Activated T-cell treated with anti-CD3 and anti-CD28 coated beads, Interleukin-2, amount 50 U/mL, for 24 hours (primary cell): ENCODE results near the gene EPX.

ENCODE experiments used
- DNase-seq: peaks from one replicate; pipeline ENCODE4 v3.0.0-alpha.2; 2020
- H3K27ac Mint-ChIP-seq: 2 replicates; pipeline ENCODE4 v1.8.0; 2020; ENCODE audit warnings: mild to moderate bottlenecking, mixed read lengths
- H3K27me3 Mint-ChIP-seq: 2 replicates; pipeline ENCODE4 v1.8.0; 2020; ENCODE audit warnings: mixed read lengths
- H3K36me3 Mint-ChIP-seq: 2 replicates; pipeline ENCODE4 v1.8.0; 2020; ENCODE audit warnings: low read depth, mixed read lengths
- H3K4me1 Mint-ChIP-seq: 2 replicates; pipeline ENCODE4 v1.8.0; 2020; ENCODE audit warnings: low read depth, mixed read lengths
- H3K4me3 Mint-ChIP-seq: 2 replicates; pipeline ENCODE4 v1.8.0; 2020; ENCODE audit warnings: mild to moderate bottlenecking, moderate library complexity, mixed read lengths
- H3K9me3 Mint-ChIP-seq: 2 replicates; pipeline ENCODE4 v1.8.0; 2020; ENCODE audit warnings: mixed read lengths

EPX gene

GRCh38 chr17:58195518-58196123, 3.1 kb downstream of the EPX start:
- Mint-ChIP-seq H3K36me3 (no peaks in the 10 kb centered on the region), H3K4me3 (no peak overlapping the region), H3K4me1 (peaks cover 1% of the 10 kb centered on the region), H3K27me3 (peaks cover 6% of the 10 kb centered on the region), H3K9me3 (no peaks in the 10 kb centered on the region), H3K27ac (no peak overlapping the region)
- DNase-seq = no peak

GRCh38 chr17:58196610-58197009, 4.1 kb downstream of the EPX start:
- Mint-ChIP-seq H3K36me3 (no peaks in the 10 kb centered on the region), H3K4me3 (no peak overlapping the region), H3K27ac (no peak overlapping the region)

GRCh38 chr17:58200024-58200633, 7.6 kb downstream of the EPX start:
- no peak overlapping the region for H3K27ac Mint-ChIP-seq
- H3K4me3 Mint-ChIP-seq = no peak overlapping the region
- no peaks in the 10 kb centered on the region for H3K9me3 Mint-ChIP-seq
- H3K36me3 Mint-ChIP-seq = peaks cover under 1% of the 10 kb centered on the region
- peaks cover 6% of the 10 kb centered on the region for H3K27me3 Mint-ChIP-seq
- peak; percentile 74 for DNase-seq
- peaks cover 1% of the 10 kb centered on the region for H3K4me1 Mint-ChIP-seq

More at GRCh38 chr17:58196610-58197009, 4.1 kb downstream of the EPX start:
- peaks cover 1% of the 10 kb centered on the region for H3K4me1 Mint-ChIP-seq
- no peak for DNase-seq
- peaks cover 6% of the 10 kb centered on the region for H3K27me3 Mint-ChIP-seq
- H3K9me3 Mint-ChIP-seq = no peaks in the 10 kb centered on the region

GRCh38 chr17:58202859-58203258, 10.3 kb downstream of the EPX start:
- Mint-ChIP-seq H3K27ac (no peak overlapping the region), H3K4me3 (no peak overlapping the region), H3K9me3 (no peaks in the 10 kb centered on the region), H3K4me1 (peaks cover 1% of the 10 kb centered on the region), H3K27me3 (peaks cover 6% of the 10 kb centered on the region), H3K36me3 (peaks cover 15% of the 10 kb centered on the region)
- no peak for DNase-seq

- peaks cover 32% of the 10 kb centered on the region for H3K36me3 Mint-ChIP-seq
- no peaks in the 10 kb centered on the region for H3K4me1 Mint-ChIP-seq
- H3K27me3 Mint-ChIP-seq = no peaks in the 10 kb centered on the region
- no peak for DNase-seq
- H3K27ac Mint-ChIP-seq = no peak overlapping the region
- H3K9me3 Mint-ChIP-seq = no peaks in the 10 kb centered on the region
- no peak overlapping the region for H3K4me3 Mint-ChIP-seq
Observed at GRCh38 chr17:58204796-58205195, 12.3 kb downstream of the EPX start.

GRCh38 chr17:58205936-58206335, 13.4 kb downstream of the EPX start:
- DNase-seq = no peak
- Mint-ChIP-seq H3K4me1 (no peaks in the 10 kb centered on the region), H3K27me3 (no peaks in the 10 kb centered on the region), H3K9me3 (no peaks in the 10 kb centered on the region), H3K36me3 (peaks cover 43% of the 10 kb centered on the region), H3K27ac (no peak overlapping the region), H3K4me3 (no peak overlapping the region)

GRCh38 chr17:58207451-58207850, 14.9 kb downstream of the EPX start:
- H3K4me1 Mint-ChIP-seq = no peaks in the 10 kb centered on the region
- no peaks in the 10 kb centered on the region for H3K27me3 Mint-ChIP-seq
- H3K9me3 Mint-ChIP-seq = no peaks in the 10 kb centered on the region
- H3K4me3 Mint-ChIP-seq = no peak overlapping the region
- no peak overlapping the region for H3K27ac Mint-ChIP-seq
- H3K36me3 Mint-ChIP-seq = peaks cover 54% of the 10 kb centered on the region
- no peak for DNase-seq

- peaks cover 62% of the 10 kb centered on the region for H3K36me3 Mint-ChIP-seq
- H3K27ac Mint-ChIP-seq = no peak overlapping the region
- no peak overlapping the region for H3K4me3 Mint-ChIP-seq
- H3K27me3 Mint-ChIP-seq = no peaks in the 10 kb centered on the region
- H3K4me1 Mint-ChIP-seq = no peaks in the 10 kb centered on the region
- DNase-seq = no peak
- H3K9me3 Mint-ChIP-seq = no peaks in the 10 kb centered on the region
Observed at GRCh38 chr17:58208344-58208743, 15.8 kb downstream of the EPX start.

GRCh38 chr17:58210922-58211321, 18.4 kb downstream of the EPX start:
- no peaks in the 10 kb centered on the region for H3K9me3 Mint-ChIP-seq
- no peak overlapping the region for H3K27ac Mint-ChIP-seq
- peaks cover 78% of the 10 kb centered on the region for H3K36me3 Mint-ChIP-seq
- no peaks in the 10 kb centered on the region for H3K4me1 Mint-ChIP-seq
- H3K4me3 Mint-ChIP-seq = no peak overlapping the region
- DNase-seq = no peak
- H3K27me3 Mint-ChIP-seq = no peaks in the 10 kb centered on the region

- no peak overlapping the region for H3K27ac Mint-ChIP-seq
- no peaks in the 10 kb centered on the region for H3K9me3 Mint-ChIP-seq
- no peak for DNase-seq
- H3K4me3 Mint-ChIP-seq = no peak overlapping the region
- no peaks in the 10 kb centered on the region for H3K27me3 Mint-ChIP-seq
- peaks cover 51% of the 10 kb centered on the region for H3K36me3 Mint-ChIP-seq
- peaks cover 26% of the 10 kb centered on the region for H3K4me1 Mint-ChIP-seq
Observed at GRCh38 chr17:58215685-58216084, 23.2 kb downstream of the EPX start.

GRCh38 chr17:58217766-58218165, 25.2 kb downstream of the EPX start:
- DNase-seq = no peak
- Mint-ChIP-seq H3K27ac (peak overlapping the region; percentile 20), H3K27me3 (no peaks in the 10 kb centered on the region), H3K36me3 (peaks cover 36% of the 10 kb centered on the region), H3K4me1 (peaks cover 26% of the 10 kb centered on the region), H3K4me3 (peak overlapping the region; percentile 88), H3K9me3 (no peaks in the 10 kb centered on the region)

- DNase-seq = peak; percentile 97
- no peaks in the 10 kb centered on the region for H3K9me3 Mint-ChIP-seq
- H3K27ac Mint-ChIP-seq = peak within 1 kb of the TSS; percentile 93
- H3K36me3 Mint-ChIP-seq = peaks cover 23% of the 10 kb centered on the region
- peak within 1 kb of the TSS; percentile 88 for H3K4me3 Mint-ChIP-seq
- no peaks in the 10 kb centered on the region for H3K27me3 Mint-ChIP-seq
- H3K4me1 Mint-ChIP-seq = peaks cover 28% of the 10 kb centered on the region
Observed at GRCh38 chr17:58219007-58219788, 26.7 kb downstream of the EPX start, which contains the start of gene MKS1. Gene MKS1 (minus strand): TSS chr17:58219255. CDS start chr17:58219230, 25 bp downstream.

GRCh38 chr17:58219789-58220183, 27.3 kb downstream of the EPX start:
- H3K9me3 Mint-ChIP-seq = no peaks in the 10 kb centered on the region
- H3K4me3 Mint-ChIP-seq = peak overlapping the region; percentile 88
- peaks cover 33% of the 10 kb centered on the region for H3K4me1 Mint-ChIP-seq
- DNase-seq = peak; percentile 37
- no peaks in the 10 kb centered on the region for H3K27me3 Mint-ChIP-seq
- peak overlapping the region; percentile 93 for H3K27ac Mint-ChIP-seq
- peaks cover 19% of the 10 kb centered on the region for H3K36me3 Mint-ChIP-seq

- Mint-ChIP-seq H3K9me3 (no peaks in the 10 kb centered on the region), H3K4me3 (no peak overlapping the region), H3K4me1 (peaks cover 15% of the 10 kb centered on the region), H3K27me3 (peaks cover 11% of the 10 kb centered on the region), H3K36me3 (no peaks in the 10 kb centered on the region), H3K27ac (no peak overlapping the region)
- no peak for DNase-seq
Observed at GRCh38 chr17:58224315-58224714, 31.8 kb downstream of the EPX start.

GRCh38 chr17:58227733-58228132, 35.2 kb downstream of the EPX start:
- Mint-ChIP-seq H3K4me1 (peaks cover 14% of the 10 kb centered on the region), H3K4me3 (no peak overlapping the region), H3K27ac (no peak overlapping the region), H3K36me3 (no peaks in the 10 kb centered on the region), H3K9me3 (no peaks in the 10 kb centered on the region), H3K27me3 (peaks cover 22% of the 10 kb centered on the region)
- DNase-seq = no peak
